ENCODE results near the gene OR13D1. TPM values are rescaled to one million over a fixed set of nuclear protein-coding genes. Genes with fewer than 3 reads are reported as not detected.
A peak's percentile ranks its signal among the peaks of the same experiment; 100 is the strongest.
"Not testable (repeated sequence)": the region's sequence is repeated elsewhere in the genome, so short reads cannot be mapped to it uniquely, and the experiment has no call there.

OR13D1 gene, protein sequence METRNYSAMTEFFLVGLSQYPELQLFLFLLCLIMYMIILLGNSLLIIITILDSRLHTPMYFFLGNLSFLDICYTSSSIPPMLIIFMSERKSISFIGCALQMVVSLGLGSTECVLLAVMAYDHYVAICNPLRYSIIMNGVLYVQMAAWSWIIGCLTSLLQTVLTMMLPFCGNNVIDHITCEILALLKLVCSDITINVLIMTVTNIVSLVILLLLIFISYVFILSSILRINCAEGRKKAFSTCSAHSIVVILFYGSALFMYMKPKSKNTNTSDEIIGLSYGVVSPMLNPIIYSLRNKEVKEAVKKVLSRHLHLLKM
- not detected in 2 replicates for total RNA-seq

DNA sequence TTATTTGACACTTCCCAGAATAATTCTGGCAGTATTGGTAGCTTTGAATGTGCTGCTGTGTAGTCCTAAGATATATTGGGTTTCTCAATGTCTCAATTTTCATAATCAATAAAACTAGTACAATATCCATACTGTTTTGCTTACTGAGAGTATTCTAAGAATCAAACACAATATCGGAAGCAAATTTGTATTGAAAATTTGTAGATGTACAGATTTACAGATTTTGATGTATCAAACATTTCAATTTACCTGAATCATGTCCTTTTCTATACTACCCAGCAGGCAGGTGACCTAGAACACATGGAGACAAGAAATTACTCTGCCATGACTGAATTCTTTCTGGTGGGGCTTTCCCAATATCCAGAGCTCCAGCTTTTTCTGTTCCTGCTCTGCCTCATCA is at the start of gene OR13D1:
Gene OR13D1, plus strand, starts transcription at position 301 of the 400 bp plus-strand sequence. Its CDS starts 0 bp downstream, at position 301.
- TF ChIP-seq, protein P1, sequence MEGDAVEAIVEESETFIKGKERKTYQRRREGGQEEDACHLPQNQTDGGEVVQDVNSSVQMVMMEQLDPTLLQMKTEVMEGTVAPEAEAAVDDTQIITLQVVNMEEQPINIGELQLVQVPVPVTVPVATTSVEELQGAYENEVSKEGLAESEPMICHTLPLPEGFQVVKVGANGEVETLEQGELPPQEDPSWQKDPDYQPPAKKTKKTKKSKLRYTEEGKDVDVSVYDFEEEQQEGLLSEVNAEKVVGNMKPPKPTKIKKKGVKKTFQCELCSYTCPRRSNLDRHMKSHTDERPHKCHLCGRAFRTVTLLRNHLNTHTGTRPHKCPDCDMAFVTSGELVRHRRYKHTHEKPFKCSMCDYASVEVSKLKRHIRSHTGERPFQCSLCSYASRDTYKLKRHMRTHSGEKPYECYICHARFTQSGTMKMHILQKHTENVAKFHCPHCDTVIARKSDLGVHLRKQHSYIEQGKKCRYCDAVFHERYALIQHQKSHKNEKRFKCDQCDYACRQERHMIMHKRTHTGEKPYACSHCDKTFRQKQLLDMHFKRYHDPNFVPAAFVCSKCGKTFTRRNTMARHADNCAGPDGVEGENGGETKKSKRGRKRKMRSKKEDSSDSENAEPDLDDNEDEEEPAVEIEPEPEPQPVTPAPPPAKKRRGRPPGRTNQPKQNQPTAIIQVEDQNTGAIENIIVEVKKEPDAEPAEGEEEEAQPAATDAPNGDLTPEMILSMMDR (IDR thresholded peaks at IDR 0.05; ENCODE audit: insufficient read depth, low read depth, low read length), result no peak
- DNase-seq (ENCODE audit: low read depth), result no peak
- no peak within 1 kb of the TSS for H3K4me3 ChIP-seq (ENCODE audit: low read depth, low read length)

DNA sequence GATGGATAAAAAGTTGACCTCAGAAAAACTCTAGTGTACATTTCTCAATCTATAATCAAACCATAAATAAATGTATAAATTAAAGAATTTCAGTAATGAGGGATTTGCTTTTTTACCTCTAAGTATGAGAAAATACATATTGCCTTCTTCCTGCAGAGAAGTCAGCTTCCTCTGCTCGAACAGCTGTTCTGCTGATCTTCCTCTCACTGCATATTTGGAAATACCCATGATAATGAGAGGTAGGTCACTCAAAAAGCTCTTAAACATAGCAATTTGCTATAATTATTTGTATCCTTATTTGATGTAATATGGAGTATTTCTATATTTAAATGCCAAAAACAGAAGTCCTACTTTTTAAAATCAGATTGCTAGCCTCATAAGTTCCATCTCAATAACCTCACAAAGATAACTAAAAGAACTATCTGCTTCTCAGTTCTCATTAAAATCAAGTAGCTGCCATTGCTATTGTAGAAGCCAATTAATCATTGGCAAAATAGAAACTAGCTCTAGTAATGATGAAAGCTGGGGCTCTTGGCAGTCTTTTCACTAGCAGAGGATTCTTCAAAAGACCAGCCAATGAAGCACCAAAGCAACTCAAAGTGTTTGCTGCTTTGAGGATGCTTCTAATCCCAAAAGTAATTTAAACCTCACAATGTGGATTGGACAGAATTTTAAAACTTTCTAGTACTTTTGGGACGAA is 35.7 kb upstream of the OR13D1 start:
- H3K4me3 ChIP-seq (ENCODE audit: low read depth, low read length), result no peak overlapping the region
- TF ChIP-seq, protein P1 (IDR thresholded peaks at IDR 0.05; ENCODE audit: insufficient read depth, low read depth, low read length), result no peak
- DNase-seq (ENCODE audit: low read depth), result no peak

DNA sequence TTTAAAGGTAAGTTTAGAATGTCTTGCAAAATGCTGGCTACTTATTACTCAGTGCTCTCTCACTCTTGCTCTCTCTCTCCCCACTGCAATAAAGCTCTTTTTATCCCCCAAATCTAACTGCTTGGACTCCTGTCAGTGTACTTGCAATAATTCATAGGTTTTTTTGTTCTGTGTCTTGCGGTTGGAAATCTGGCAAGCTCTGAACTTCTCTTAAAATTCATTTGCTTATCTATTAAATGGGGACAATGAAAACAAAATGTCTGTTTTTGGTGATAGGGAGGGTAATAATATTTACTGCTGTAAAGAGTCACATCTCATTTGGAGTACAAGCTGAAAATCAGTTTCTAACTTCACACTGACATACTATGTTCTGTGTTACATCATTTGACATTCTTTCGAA is 18.7 kb upstream of the OR13D1 start:
- peak; percentile 4 for DNase-seq (ENCODE audit: low read depth)
- TF ChIP-seq, protein P1 (IDR thresholded peaks at IDR 0.05; ENCODE audit: insufficient read depth, low read depth, low read length), result no peak
- H3K4me3 ChIP-seq (ENCODE audit: low read depth, low read length), result no peak overlapping the region

DNA sequence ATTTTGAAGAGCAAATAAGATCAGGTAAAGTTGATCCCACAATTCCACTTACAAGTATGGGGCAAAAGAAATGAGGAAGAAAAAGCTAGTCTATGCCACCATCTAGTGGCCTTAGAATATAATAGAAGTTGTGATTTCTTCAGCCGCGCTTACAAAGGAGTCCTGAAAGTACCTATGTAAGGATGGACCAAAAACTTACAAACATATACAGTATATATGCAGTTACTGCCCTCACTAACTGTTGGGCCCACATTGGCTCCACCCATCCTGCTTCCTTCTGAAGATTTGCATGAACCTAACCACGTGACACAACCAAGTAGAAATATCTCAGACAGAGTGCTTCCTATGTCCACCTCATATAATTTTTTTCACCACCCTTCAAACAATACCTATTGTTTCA is 11.7 kb upstream of the OR13D1 start:
- TF ChIP-seq, protein P1 (IDR thresholded peaks at IDR 0.05; ENCODE audit: insufficient read depth, low read depth, low read length), result peak; percentile 49
- H3K4me3 ChIP-seq (ENCODE audit: low read depth, low read length), result no peak overlapping the region
- DNase-seq (ENCODE audit: low read depth), result peak; percentile 67

DNA sequence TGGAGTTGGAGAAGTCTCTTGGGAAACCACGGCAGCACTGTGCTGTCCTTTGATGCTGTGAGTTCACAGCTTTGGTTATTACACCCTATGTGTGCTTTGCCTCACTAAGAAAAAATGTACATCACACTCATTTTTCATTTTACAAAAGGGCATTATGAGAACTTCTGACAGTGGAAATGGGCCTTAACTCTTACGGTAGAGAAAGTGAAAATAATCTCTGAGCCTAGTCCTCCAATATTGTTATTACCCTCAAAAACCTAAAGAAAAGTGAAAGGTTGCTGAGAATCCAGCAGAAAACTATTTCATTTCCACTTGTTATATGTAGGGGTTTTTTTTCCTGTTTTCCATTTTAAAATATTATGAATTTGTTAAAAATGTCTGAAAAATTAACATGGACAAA is 8.2 kb upstream of the OR13D1 start:
- no peak for DNase-seq (ENCODE audit: low read depth)
- TF ChIP-seq, protein P1 (IDR thresholded peaks at IDR 0.05; ENCODE audit: insufficient read depth, low read depth, low read length), result no peak
- H3K4me3 ChIP-seq (ENCODE audit: low read depth, low read length), result no peak overlapping the region

DNA sequence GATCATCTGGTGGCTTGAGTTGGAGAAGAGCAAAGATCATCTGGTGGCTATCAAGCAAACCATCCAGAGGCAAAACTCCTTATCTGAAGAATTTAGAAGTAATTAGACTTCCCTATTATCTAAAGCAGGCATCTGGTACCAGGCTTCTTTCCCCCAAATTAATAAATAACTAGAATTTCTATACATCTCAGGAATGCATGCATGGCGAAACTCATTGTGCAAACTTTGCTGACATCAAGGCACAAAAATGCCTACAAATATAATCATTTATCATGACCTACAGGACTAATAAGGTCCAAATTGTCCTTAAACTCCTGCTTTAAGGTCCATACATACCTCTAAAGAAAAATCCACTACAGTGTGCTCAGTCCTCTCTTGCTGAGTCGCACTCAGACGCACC is 6.0 kb downstream of the OR13D1 start:
- TF ChIP-seq, protein P1 (IDR thresholded peaks at IDR 0.05; ENCODE audit: insufficient read depth, low read depth, low read length), result no peak
- DNase-seq (ENCODE audit: low read depth), result no peak
- no peak overlapping the region for H3K4me3 ChIP-seq (ENCODE audit: low read depth, low read length)

DNA sequence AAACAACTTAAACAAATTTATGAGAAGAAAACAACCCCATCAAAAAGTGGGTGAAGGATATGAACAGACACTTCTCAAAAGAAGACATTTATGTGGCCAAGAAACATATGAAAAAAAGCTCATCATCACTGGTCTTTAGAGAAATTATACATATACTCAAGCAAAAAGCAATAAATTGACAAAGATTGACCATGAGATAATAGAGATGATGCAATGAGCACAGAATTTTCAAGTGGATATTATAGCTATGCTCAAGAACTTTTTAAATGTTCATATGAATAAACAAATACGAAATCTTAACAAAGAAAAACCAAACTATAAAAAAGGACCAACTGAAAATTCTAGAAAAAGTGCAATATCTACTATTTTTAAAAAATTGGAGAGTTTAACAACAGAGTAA is 14.4 kb downstream of the OR13D1 start:
- not testable (repeated sequence) for DNase-seq (ENCODE audit: low read depth); H3K4me3 ChIP-seq (ENCODE audit: low read depth, low read length)
